Esophagus squamous epithelium (tissue), 5 donors: ENCODE data around the gene LHCGR. TPM values are rescaled to one million over a fixed set of nuclear protein-coding genes. Genes with fewer than 3 reads are reported as not detected.

ENCODE experiments used
- DNase-seq: peaks from one replicate; lab custom pipeline; 2025; lab: John Stamatoyannopoulos, UW
- H3K27ac ChIP-seq, 4 donors: fragments of 200-600 bp; sonication (generic); one replicate each; pipeline ENCODE4 v1.5.1; 2016 to 2019; ENCODE audit warnings: mild to moderate bottlenecking in 1 of 4
- H3K27me3 ChIP-seq, 4 donors: fragments of 200-600 bp; sonication (generic); 1 replicate in 3 of 4; 2 replicates in 1 of 4; pipeline versions ENCODE4 v1.5.1 to v1.6.0; 2017 to 2021; ENCODE audit warnings: antibody characterized with exemption in 1 of 4
- H3K36me3 ChIP-seq, 3 donors: fragments of 200-600 bp; sonication (generic); one replicate each; pipeline ENCODE4 v1.5.1; 2016 to 2019
- H3K4me1 ChIP-seq, 3 donors: fragments of 200-600 bp; sonication (generic); one replicate each; pipeline ENCODE4 v1.5.1; 2017 to 2019
- H3K4me3 ChIP-seq, 4 donors: fragments of 200-600 bp; sonication (generic); 1 replicate in 3 of 4; 2 replicates in 1 of 4; pipeline ENCODE4 v1.5.1; 2016 to 2019; ENCODE audit warnings: mild to moderate bottlenecking in 2 of 4, moderate library complexity in 1 of 4
- H3K9me3 ChIP-seq, 3 donors: fragments of 200-600 bp; sonication (generic); one replicate each; pipeline ENCODE4 v1.5.1; 2016 to 2019
- POLR2A ChIP-seq, 4 donors: fragments of 450-650 bp; IDR thresholded peaks; one replicate each; pipeline ENCODE4 v1.6.1; 2017; ENCODE audit warnings: antibody characterized with exemption in 4 of 4, mild to moderate bottlenecking in 4 of 4, moderate library complexity in 3 of 4
- WGBS, 2 donors: methylation state at CpG; one replicate each; pipeline ENCODE4 v1.1.5; 2018; 5-methylcytosine and 5-hydroxymethylcytosine counted together
- intact Hi-C: fragments of 100-400 bp; cut with DNase I; formaldehyde crosslinking; loops from one replicate; pipeline ENCODE4 v1.15.0; 2022
- total RNA-seq, 4 donors: library from RNA; depleted of rRNA; stranded (reverse); fragments of >200 nt; gene quantifications; one replicate each; pipeline ENCODE4 v1.1.0, GENCODE V29; 2016
- TF ChIP-seq, protein P1 (sequence below), 6 experiments: fragments of 450-650 bp in 4 of 6; fragments of 200-600 bp in 2 of 6; sonication (generic) in 2 of 6; IDR thresholded peaks; one replicate each; pipeline ENCODE4 v1.5.1; 2016 to 2019; ENCODE audit warnings: antibody characterized with exemption in 6 of 6, mild to moderate bottlenecking in 4 of 6, moderate library complexity in 4 of 6
- donor health status: DM: yes; HTN: yes; CAD: no.

The LHCGR gene
- total RNA-seq, 4 donors from 2014 or later, result 0.22 to 0.76 TPM; not detected in 2

- DNase-seq, result no peak
- Histone ChIP-seq H3K27me3 (no peaks in the 10 kb centered on the region), H3K9me3 (no peaks in the 10 kb centered on the region), H3K36me3 (no peaks in the 10 kb centered on the region), H3K4me1 (no peaks in the 10 kb centered on the region), H3K4me3 (no peak overlapping the region), H3K27ac (no peak overlapping the region)
- WGBS, 2 donors, result 58 to 60% methylated on average over 5 of the region's 5 CpGs
- TF ChIP-seq, protein P1, sequence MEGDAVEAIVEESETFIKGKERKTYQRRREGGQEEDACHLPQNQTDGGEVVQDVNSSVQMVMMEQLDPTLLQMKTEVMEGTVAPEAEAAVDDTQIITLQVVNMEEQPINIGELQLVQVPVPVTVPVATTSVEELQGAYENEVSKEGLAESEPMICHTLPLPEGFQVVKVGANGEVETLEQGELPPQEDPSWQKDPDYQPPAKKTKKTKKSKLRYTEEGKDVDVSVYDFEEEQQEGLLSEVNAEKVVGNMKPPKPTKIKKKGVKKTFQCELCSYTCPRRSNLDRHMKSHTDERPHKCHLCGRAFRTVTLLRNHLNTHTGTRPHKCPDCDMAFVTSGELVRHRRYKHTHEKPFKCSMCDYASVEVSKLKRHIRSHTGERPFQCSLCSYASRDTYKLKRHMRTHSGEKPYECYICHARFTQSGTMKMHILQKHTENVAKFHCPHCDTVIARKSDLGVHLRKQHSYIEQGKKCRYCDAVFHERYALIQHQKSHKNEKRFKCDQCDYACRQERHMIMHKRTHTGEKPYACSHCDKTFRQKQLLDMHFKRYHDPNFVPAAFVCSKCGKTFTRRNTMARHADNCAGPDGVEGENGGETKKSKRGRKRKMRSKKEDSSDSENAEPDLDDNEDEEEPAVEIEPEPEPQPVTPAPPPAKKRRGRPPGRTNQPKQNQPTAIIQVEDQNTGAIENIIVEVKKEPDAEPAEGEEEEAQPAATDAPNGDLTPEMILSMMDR (IDR thresholded peaks at IDR 0.05), result no peak
- TF ChIP-seq POLR2A (IDR thresholded peaks at IDR 0.05), result no peak
- intact Hi-C loops, result no loop called here
Observed at GRCh38 chr2:48734576-48735303, 20.8 kb downstream of the LHCGR start.

DNA sequence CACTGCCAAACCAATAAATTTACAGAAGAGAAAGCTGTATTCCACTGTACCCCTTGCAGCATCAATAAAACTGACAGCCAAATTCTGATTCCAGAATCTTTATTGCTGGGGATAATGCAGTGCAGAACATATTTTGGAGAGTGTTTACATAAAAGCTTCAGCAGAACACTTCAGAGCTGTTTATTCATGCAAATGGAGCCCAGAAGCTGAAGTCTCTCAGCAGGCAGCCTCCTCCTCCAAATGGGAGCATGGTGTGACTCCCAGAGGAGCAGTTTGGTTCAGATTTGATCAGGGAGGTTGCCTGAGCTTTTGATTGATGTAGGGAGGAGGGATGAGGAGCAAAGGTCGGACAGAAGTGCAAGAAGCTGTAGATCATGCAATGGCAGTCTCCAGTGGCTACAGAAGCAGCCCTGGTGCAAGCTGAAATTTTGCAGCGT is 22.4 kb downstream of the LHCGR start:
- TF ChIP-seq, protein P1 (IDR thresholded peaks at IDR 0.05), result no peak
- no peak for TF ChIP-seq POLR2A (IDR thresholded peaks at IDR 0.05)
- Histone ChIP-seq H3K36me3 (no peaks in the 10 kb centered on the region), H3K27ac (no peak overlapping the region), H3K27me3 (no peaks in the 10 kb centered on the region), H3K4me3 (no peak overlapping the region), H3K4me1 (no peaks in the 10 kb centered on the region), H3K9me3 (no peaks in the 10 kb centered on the region)
- intact Hi-C loops, result no loop called here
- WGBS, 2 donors, result 14 to 30% methylated on average over 2 of the region's 2 CpGs
- no peak for DNase-seq

GRCh38 chr2:48728840-48729239 is 26.7 kb downstream of the LHCGR start:
- H3K27ac ChIP-seq, result peak overlapping the region in 1 of 4 donors; percentile 25
- H3K4me3 ChIP-seq, result no peak overlapping the region
- H3K27me3 ChIP-seq, result no peaks in the 10 kb centered on the region
- H3K4me1 ChIP-seq, result no peaks in the 10 kb centered on the region
- no peaks in the 10 kb centered on the region for H3K9me3 ChIP-seq
- intact Hi-C loops, result no loop called here
- no peaks in the 10 kb centered on the region for H3K36me3 ChIP-seq
- no peak for DNase-seq
- TF ChIP-seq POLR2A (IDR thresholded peaks at IDR 0.05), result no peak
- TF ChIP-seq, protein P1 (IDR thresholded peaks at IDR 0.05), result no peak

- Histone ChIP-seq H3K9me3 (no peaks in the 10 kb centered on the region), H3K27me3 (no peaks in the 10 kb centered on the region), H3K4me1 (no peaks in the 10 kb centered on the region), H3K27ac (peak overlapping the region in 3 of 4 donors; percentile 0 to 25 (median 6)), H3K36me3 (no peaks in the 10 kb centered on the region), H3K4me3 (no peak overlapping the region)
- intact Hi-C loops, result no loop called here
- DNase-seq, result no peak
- TF ChIP-seq, protein P1 (IDR thresholded peaks at IDR 0.05), result no peak
- TF ChIP-seq POLR2A (IDR thresholded peaks at IDR 0.05), result no peak
- 74 to 75% methylated on average over 2 of the region's 2 CpGs for WGBS, 2 donors
Observed at GRCh38 chr2:48728295-48728694, 27.2 kb downstream of the LHCGR start.

DNA sequence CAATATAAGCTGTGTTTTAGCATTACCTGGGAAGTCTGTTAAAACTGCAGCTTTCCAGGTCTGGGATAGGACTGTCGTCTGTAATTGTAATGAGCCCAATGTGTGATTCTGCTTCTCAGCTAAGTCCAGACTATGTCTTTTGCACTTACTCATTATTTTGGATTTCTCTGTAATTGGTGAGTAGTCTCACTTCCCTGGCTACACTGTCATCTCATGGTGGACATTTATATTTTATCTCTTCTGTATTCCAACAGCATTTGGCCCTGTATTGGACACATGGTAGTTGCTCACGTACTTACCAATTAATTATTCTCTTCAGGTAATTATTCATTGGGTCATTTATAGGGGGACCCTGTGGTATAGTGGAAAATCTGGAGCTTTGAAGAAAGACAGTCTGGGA is 28.0 kb downstream of the LHCGR start:
- Histone ChIP-seq H3K4me3 (no peak overlapping the region), H3K4me1 (no peaks in the 10 kb centered on the region), H3K36me3 (no peaks in the 10 kb centered on the region), H3K27me3 (no peaks in the 10 kb centered on the region), H3K27ac (no peak overlapping the region), H3K9me3 (no peaks in the 10 kb centered on the region)
- TF ChIP-seq POLR2A (IDR thresholded peaks at IDR 0.05), result no peak
- TF ChIP-seq, protein P1 (IDR thresholded peaks at IDR 0.05), result peak in 1 of 6 experiments; percentile 13
- no peak for DNase-seq
- WGBS, 2 donors, result 47 to 80% methylated on average over 2 of the region's 2 CpGs
- intact Hi-C loops, result no loop called here
